ENCODE measurements around the gene BANF2. TPM values are rescaled to one million over a fixed set of nuclear protein-coding genes. Genes with fewer than 3 reads are reported as not detected.

BANF2 gene
- polyA plus RNA-seq, 1 donor from 2014 or later = not detected

DNA sequence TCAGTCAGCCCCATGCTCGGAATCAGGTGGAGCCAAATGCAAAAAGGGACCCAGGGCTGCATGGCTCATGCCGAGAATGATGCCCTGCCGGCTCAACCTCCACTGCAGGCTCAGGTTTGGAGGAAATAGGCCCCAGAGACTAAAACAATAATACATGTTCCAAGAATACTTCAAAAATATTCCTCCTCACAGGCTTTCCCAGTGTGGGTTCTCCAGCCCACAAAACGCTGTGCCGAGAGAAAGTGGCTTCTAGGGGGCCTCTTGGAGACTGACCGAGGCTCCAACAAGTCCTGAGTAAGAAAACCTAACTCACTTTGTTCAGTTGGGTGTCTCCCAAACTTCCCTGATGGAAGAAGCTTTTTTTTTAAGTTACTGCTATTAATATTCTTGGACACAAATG, 73.9 kb downstream of the BANF2 start:
- Histone ChIP-seq H3K27ac (ENCODE audit: low read length) (no peak overlapping the region), H3K36me3 (ENCODE audit: insufficient read depth, low read length) (no peaks in the 10 kb centered on the region), H3K79me2 (replicated peaks; ENCODE audit: insufficient read depth, low read length) (no peaks in the 10 kb centered on the region), H3K4me2 (ENCODE audit: low read length) (no peak overlapping the region), H4K20me1 (ENCODE audit: insufficient read depth) (no peaks in the 10 kb centered on the region), H3K4me3 (ENCODE audit: low read length) (no peak overlapping the region), H2AFZ (ENCODE audit: low read depth, low read length) (no peak overlapping the region), H3F3A (ENCODE audit: insufficient read depth, low read length, poor library complexity, severe bottlenecking) (no peaks in the 10 kb centered on the region), H3K9ac (ENCODE audit: low read length) (no peak overlapping the region), H3K9me3 (ENCODE audit: low read length) (no peaks in the 10 kb centered on the region), H3K27me3 (ENCODE audit: insufficient read depth, low read depth, low read length) (no peaks in the 10 kb centered on the region), H3K9me2 (ENCODE audit: insufficient read depth, low read length) (no peaks in the 10 kb centered on the region)
- TF ChIP-seq EZH2 (IDR thresholded peaks at IDR 0.05; ENCODE audit: borderline replicate concordance, insufficient read depth, low read length, poor library complexity, severe bottlenecking) (no peak), EP300 (conservative IDR thresholded peaks at IDR 0.05; ENCODE audit: poor library complexity, severe bottlenecking) (no peak), POLR2AphosphoS5 (IDR thresholded peaks at IDR 0.05) (no peak), REST (IDR thresholded peaks at IDR 0.05; ENCODE audit: borderline replicate concordance) (no peak), RAD21 (conservative IDR thresholded peaks at IDR 0.05) (no peak), SMC3 (conservative IDR thresholded peaks at IDR 0.05; ENCODE audit: poor library complexity) (no peak), MXI1 (conservative IDR thresholded peaks at IDR 0.05; ENCODE audit: poor library complexity, severe bottlenecking) (no peak), TAF1 (IDR thresholded peaks at IDR 0.05; ENCODE audit: low read depth) (no peak)
- TF ChIP-seq, protein P1, sequence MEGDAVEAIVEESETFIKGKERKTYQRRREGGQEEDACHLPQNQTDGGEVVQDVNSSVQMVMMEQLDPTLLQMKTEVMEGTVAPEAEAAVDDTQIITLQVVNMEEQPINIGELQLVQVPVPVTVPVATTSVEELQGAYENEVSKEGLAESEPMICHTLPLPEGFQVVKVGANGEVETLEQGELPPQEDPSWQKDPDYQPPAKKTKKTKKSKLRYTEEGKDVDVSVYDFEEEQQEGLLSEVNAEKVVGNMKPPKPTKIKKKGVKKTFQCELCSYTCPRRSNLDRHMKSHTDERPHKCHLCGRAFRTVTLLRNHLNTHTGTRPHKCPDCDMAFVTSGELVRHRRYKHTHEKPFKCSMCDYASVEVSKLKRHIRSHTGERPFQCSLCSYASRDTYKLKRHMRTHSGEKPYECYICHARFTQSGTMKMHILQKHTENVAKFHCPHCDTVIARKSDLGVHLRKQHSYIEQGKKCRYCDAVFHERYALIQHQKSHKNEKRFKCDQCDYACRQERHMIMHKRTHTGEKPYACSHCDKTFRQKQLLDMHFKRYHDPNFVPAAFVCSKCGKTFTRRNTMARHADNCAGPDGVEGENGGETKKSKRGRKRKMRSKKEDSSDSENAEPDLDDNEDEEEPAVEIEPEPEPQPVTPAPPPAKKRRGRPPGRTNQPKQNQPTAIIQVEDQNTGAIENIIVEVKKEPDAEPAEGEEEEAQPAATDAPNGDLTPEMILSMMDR (IDR thresholded peaks at IDR 0.05; ENCODE audit: poor library complexity, severe bottlenecking) = no peak

- no peaks in the 10 kb centered on the region for H3K27me3 ChIP-seq (ENCODE audit: insufficient read depth, low read depth, low read length)
Measured at GRCh38 chr20:17775600-17775999, 75.8 kb downstream of the BANF2 start.

More at GRCh38 chr20:17775600-17775999, 75.8 kb downstream of the BANF2 start:
- no peaks in the 10 kb centered on the region for H3K9me2 ChIP-seq (ENCODE audit: insufficient read depth, low read length)
- no peak overlapping the region for H3K9ac ChIP-seq (ENCODE audit: low read length)
- no peaks in the 10 kb centered on the region for H3K79me2 ChIP-seq (replicated peaks; ENCODE audit: insufficient read depth, low read length)
- H2AFZ ChIP-seq (ENCODE audit: low read depth, low read length) = no peak overlapping the region
- TF ChIP-seq EZH2 (IDR thresholded peaks at IDR 0.05; ENCODE audit: borderline replicate concordance, insufficient read depth, low read length, poor library complexity, severe bottlenecking) (no peak), RAD21 (conservative IDR thresholded peaks at IDR 0.05) (no peak), TAF1 (IDR thresholded peaks at IDR 0.05; ENCODE audit: low read depth) (no peak), EP300 (conservative IDR thresholded peaks at IDR 0.05; ENCODE audit: poor library complexity, severe bottlenecking) (no peak), SMC3 (conservative IDR thresholded peaks at IDR 0.05; ENCODE audit: poor library complexity) (no peak)
- no peaks in the 10 kb centered on the region for H3K36me3 ChIP-seq (ENCODE audit: insufficient read depth, low read length)
- H3K27ac ChIP-seq (ENCODE audit: low read length) = no peak overlapping the region
- no peak overlapping the region for H3K4me3 ChIP-seq (ENCODE audit: low read length)
- H3K9me3 ChIP-seq (ENCODE audit: low read length) = no peaks in the 10 kb centered on the region
- no peak overlapping the region for H3K4me2 ChIP-seq (ENCODE audit: low read length)
- no peaks in the 10 kb centered on the region for H3F3A ChIP-seq (ENCODE audit: insufficient read depth, low read length, poor library complexity, severe bottlenecking)
- H4K20me1 ChIP-seq (ENCODE audit: insufficient read depth) = no peaks in the 10 kb centered on the region

All from neural cell (in vitro differentiated cells).